ENCODE measurements around the gene CDHR2. TPM values are rescaled to one million over a fixed set of nuclear protein-coding genes. Genes with fewer than 3 reads are reported as not detected.
A peak's percentile ranks its signal among the peaks of the same experiment; 100 is the strongest.

CDHR2 gene
- total and polyA plus RNA-seq, 2 of the 13 experiments (the other 11 are each of a cell fraction or from before 2014, with no cell fraction given), result 17.9 to 20.9 TPM

GRCh38 chr5:176611435-176611834 is 62.3 kb downstream of the CDHR2 start (continued):
- no peak for TF ChIP-seq ZBTB39 (CRISPR knock-in tag; IDR thresholded peaks at IDR 0.05)
- TF ChIP-seq ZNF414 (CRISPR knock-in tag; IDR thresholded peaks at IDR 0.05), result no peak
- 0 out of 2 replicates have a peak, but pooled peaks have one; percentile 54 for TF ChIP-seq ZNF510 (CRISPR knock-in tag; IDR thresholded peaks at IDR 0.05; ENCODE audit: low read depth)
- peak; percentile 58; the same call in 1 of the 2 replicates for TF ChIP-seq MIXL1 (CRISPR knock-in tag; IDR thresholded peaks at IDR 0.05)
- no peak for TF ChIP-seq PBX2 (CRISPR knock-in tag; IDR thresholded peaks at IDR 0.05)
- TF ChIP-seq MAX (IDR thresholded peaks at IDR 0.05), result peak; percentile 47
- no peak for TF ChIP-seq SMARCE1 (IDR thresholded peaks at IDR 0.05; ENCODE audit: borderline replicate concordance)
- TF ChIP-seq IKZF5 (CRISPR knock-in tag; IDR thresholded peaks at IDR 0.05), result peak; percentile 64; the same call in 1 of the 2 replicates
- peak; percentile 31; the same call in 1 of the 2 replicates for TF ChIP-seq GABPA (IDR thresholded peaks at IDR 0.05; ENCODE audit: low read depth, low read length)
- peak; percentile 82 for TF ChIP-seq GABPA (CRISPR knock-in tag; IDR thresholded peaks at IDR 0.05; ENCODE audit: low read depth)
- peak; percentile 35; the same call in 1 of the 2 replicates for TF ChIP-seq E2F2 (CRISPR knock-in tag; IDR thresholded peaks at IDR 0.05; ENCODE audit: borderline replicate concordance)
- peak; percentile 37; the same call in 1 of the 2 replicates for TF ChIP-seq ZGPAT (CRISPR knock-in tag; IDR thresholded peaks at IDR 0.05)
- TF ChIP-seq ZNF503 (CRISPR knock-in tag; IDR thresholded peaks at IDR 0.05), result no peak
- no peak for TF ChIP-seq HNF1A (IDR thresholded peaks at IDR 0.05; ENCODE audit: low read depth)
- TF ChIP-seq HNF1A (CRISPR knock-in tag; IDR thresholded peaks at IDR 0.05; ENCODE audit: borderline replicate concordance), result no peak

Measured in HepG2 (cell line).